Astrocyte (in vitro differentiated cells and primary cell): Measurements from ENCODE around the gene MXRA8.

ENCODE experiments used
- EZH2 ChIP-seq: IDR thresholded peaks from 2 replicates; pipeline ENCODE4 v1.6.1; 2012; ENCODE audit warnings: mild to moderate bottlenecking, low read length, inconsistent platforms; ENCODE audit not compliant: insufficient read depth
- TF ChIP-seq, protein P1 (sequence below): IDR thresholded peaks from 2 replicates; pipeline ENCODE4 v1.5.1; 2011; ENCODE audit warnings: low read depth, mild to moderate bottlenecking, inconsistent platforms, low read length, moderate library complexity; ENCODE audit not compliant: insufficient read depth

- TF ChIP-seq, protein P1, sequence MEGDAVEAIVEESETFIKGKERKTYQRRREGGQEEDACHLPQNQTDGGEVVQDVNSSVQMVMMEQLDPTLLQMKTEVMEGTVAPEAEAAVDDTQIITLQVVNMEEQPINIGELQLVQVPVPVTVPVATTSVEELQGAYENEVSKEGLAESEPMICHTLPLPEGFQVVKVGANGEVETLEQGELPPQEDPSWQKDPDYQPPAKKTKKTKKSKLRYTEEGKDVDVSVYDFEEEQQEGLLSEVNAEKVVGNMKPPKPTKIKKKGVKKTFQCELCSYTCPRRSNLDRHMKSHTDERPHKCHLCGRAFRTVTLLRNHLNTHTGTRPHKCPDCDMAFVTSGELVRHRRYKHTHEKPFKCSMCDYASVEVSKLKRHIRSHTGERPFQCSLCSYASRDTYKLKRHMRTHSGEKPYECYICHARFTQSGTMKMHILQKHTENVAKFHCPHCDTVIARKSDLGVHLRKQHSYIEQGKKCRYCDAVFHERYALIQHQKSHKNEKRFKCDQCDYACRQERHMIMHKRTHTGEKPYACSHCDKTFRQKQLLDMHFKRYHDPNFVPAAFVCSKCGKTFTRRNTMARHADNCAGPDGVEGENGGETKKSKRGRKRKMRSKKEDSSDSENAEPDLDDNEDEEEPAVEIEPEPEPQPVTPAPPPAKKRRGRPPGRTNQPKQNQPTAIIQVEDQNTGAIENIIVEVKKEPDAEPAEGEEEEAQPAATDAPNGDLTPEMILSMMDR, result no peak
- no peak for TF ChIP-seq EZH2
These were observed 32.9 kb downstream of the MXRA8 start for GRCh38 chr1:1325288-1326074.
